Measurements from ENCODE around the gene ADAMTS7. TPM values are rescaled to one million over a fixed set of nuclear protein-coding genes. Genes with fewer than 3 reads are reported as not detected.
"Not testable (repeated sequence)": the region's sequence is repeated elsewhere in the genome, so short reads cannot be mapped to it uniquely, and the experiment has no call there.

ADAMTS7 gene
- total RNA-seq, 1 experiment from 2014 or later: 12.0 TPM

GRCh38 chr15:78760091-78760882, 51.0 kb downstream of the ADAMTS7 start:
- H3K79me2 ChIP-seq (ENCODE audit: insufficient read depth, low read length); RAD21 ChIA-PET (ENCODE audit: low non-redundant PET in 1 of 2, low total read pairs in 2 of 2, uncharacterized antibody in 2 of 2, unreplicated experiment in 2 of 2); ATAC-seq; CTCF ChIA-PET; H4K20me1 ChIP-seq (ENCODE audit: insufficient read depth); H3K9ac ChIP-seq (ENCODE audit: low read length); H3K4me3 ChIP-seq (replicated peaks in 1 of 2; ENCODE audit: low read depth in 1 of 2, low read length in 2 of 2); H3K27ac ChIP-seq (ENCODE audit: low read depth, low read length); intact Hi-C loops (cut with micrococcal nuclease); BruUV-seq (replicated peaks); H3K4me1 ChIP-seq (ENCODE audit: control insufficient read depth in 1 of 2, insufficient read depth in 2 of 2, low read length in 2 of 2); H2AFZ ChIP-seq (ENCODE audit: low read depth, low read length, poor library complexity, severe bottlenecking); H3K36me3 ChIP-seq (ENCODE audit: control insufficient read depth in 1 of 2, insufficient read depth in 2 of 2, low read length in 2 of 2); H3K9me2 ChIP-seq (ENCODE audit: insufficient read depth); H3K9me3 ChIP-seq (ENCODE audit: control insufficient read depth in 1 of 2, insufficient read depth in 1 of 2, low read depth in 1 of 2, low read length in 2 of 2); DNase-seq (ENCODE audit: low read depth, low spot score); H3K27me3 ChIP-seq (ENCODE audit: insufficient read depth, low read length); H3K4me2 ChIP-seq (ENCODE audit: low read length): not testable (repeated sequence)
- POLR2A ChIA-PET: interaction anchor here (0.6 kb wide), 1 partner anchor 95 kb away, joined by 3 read pairs; no protein-coding TSS in a partner anchor

GRCh38 chr15:78759361-78759998, 51.8 kb downstream of the ADAMTS7 start:
- H3K27ac ChIP-seq (ENCODE audit: low read depth, low read length); DNase-seq (ENCODE audit: low read depth, low spot score); H3K4me3 ChIP-seq (replicated peaks in 1 of 2; ENCODE audit: low read depth in 1 of 2, low read length in 2 of 2); H3K79me2 ChIP-seq (ENCODE audit: insufficient read depth, low read length); CTCF ChIA-PET; H3K9me3 ChIP-seq (ENCODE audit: control insufficient read depth in 1 of 2, insufficient read depth in 1 of 2, low read depth in 1 of 2, low read length in 2 of 2); RAD21 ChIA-PET (ENCODE audit: low non-redundant PET in 1 of 2, low total read pairs in 2 of 2, uncharacterized antibody in 2 of 2, unreplicated experiment in 2 of 2); BruUV-seq (replicated peaks); H3K9me2 ChIP-seq (ENCODE audit: insufficient read depth); H3K9ac ChIP-seq (ENCODE audit: low read length); H3K4me2 ChIP-seq (ENCODE audit: low read length); H3K36me3 ChIP-seq (ENCODE audit: control insufficient read depth in 1 of 2, insufficient read depth in 2 of 2, low read length in 2 of 2); H2AFZ ChIP-seq (ENCODE audit: low read depth, low read length, poor library complexity, severe bottlenecking); H3K27me3 ChIP-seq (ENCODE audit: insufficient read depth, low read length); ATAC-seq; H3K4me1 ChIP-seq (ENCODE audit: control insufficient read depth in 1 of 2, insufficient read depth in 2 of 2, low read length in 2 of 2); H4K20me1 ChIP-seq (ENCODE audit: insufficient read depth): not testable (repeated sequence)
- intact Hi-C loops (cut with micrococcal nuclease): loop anchor here (5.0 to 10.0 kb wide), 3 partner anchors 113 to 425 kb away; partner anchors contain the start of gene MORF4L1
- POLR2A ChIA-PET: interaction anchor here (0.6 kb wide), 1 partner anchor 96 kb away, joined by 3 read pairs; no protein-coding TSS in a partner anchor

All from HCT116 (cell line).